Lower leg skin (tissue), 3 donors: Measurements from ENCODE around the gene PLSCR3.

Experiments used
- POLR2A ChIP-seq, 2 donors: fragments of 450-650 bp; IDR thresholded peaks; one replicate each; pipeline ENCODE4 v1.6.1; 2016 to 2017; ENCODE audit warnings: antibody characterized with exemption in 2 of 2, mild to moderate bottlenecking in 1 of 2, moderate library complexity in 1 of 2
- TF ChIP-seq, protein P1 (sequence below), 3 donors: fragments of 450-650 bp; IDR thresholded peaks; one replicate each; pipeline ENCODE4 v1.5.1; 2016; ENCODE audit warnings: antibody characterized with exemption in 3 of 3, mild to moderate bottlenecking in 3 of 3, moderate library complexity in 2 of 3

DNA sequence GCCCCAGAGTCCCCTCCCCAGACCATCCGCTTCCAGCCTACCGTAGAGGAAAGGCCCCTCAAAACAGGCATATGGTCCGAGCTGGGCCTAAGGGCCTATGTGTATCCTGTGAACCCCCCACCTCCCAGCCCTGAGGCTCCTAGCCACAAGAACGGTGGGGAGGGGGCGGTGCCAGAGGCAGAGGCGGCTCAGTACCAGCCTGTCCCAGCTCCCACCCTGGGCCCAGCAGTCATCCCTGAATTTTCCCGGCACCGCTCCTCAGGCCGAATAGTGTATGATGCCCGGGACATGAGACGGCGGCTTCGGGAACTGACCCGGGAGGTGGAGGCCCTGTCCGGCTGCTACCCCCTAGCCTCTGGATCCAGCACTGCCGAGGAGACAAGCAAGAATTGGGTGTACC lies 26.9 kb upstream of the PLSCR3 start:
- TF ChIP-seq POLR2A (IDR thresholded peaks at IDR 0.05), result no peak
- TF ChIP-seq, protein P1, sequence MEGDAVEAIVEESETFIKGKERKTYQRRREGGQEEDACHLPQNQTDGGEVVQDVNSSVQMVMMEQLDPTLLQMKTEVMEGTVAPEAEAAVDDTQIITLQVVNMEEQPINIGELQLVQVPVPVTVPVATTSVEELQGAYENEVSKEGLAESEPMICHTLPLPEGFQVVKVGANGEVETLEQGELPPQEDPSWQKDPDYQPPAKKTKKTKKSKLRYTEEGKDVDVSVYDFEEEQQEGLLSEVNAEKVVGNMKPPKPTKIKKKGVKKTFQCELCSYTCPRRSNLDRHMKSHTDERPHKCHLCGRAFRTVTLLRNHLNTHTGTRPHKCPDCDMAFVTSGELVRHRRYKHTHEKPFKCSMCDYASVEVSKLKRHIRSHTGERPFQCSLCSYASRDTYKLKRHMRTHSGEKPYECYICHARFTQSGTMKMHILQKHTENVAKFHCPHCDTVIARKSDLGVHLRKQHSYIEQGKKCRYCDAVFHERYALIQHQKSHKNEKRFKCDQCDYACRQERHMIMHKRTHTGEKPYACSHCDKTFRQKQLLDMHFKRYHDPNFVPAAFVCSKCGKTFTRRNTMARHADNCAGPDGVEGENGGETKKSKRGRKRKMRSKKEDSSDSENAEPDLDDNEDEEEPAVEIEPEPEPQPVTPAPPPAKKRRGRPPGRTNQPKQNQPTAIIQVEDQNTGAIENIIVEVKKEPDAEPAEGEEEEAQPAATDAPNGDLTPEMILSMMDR (IDR thresholded peaks at IDR 0.05), result no peak
